Measurements from ENCODE around the gene SPAG17. TPM values are rescaled to one million over a fixed set of nuclear protein-coding genes. Genes with fewer than 3 reads are reported as not detected.

The SPAG17 gene
- total and polyA plus RNA-seq, 2 of the 13 experiments (the other 11 are each of a cell fraction or from before 2014, with no cell fraction given) = not detected

- H3K4me2 ChIP-seq (ENCODE audit: low read depth, low read length) = no peak overlapping the region
- H3K79me2 ChIP-seq (ENCODE audit: insufficient read depth, low read length) = no peaks in the 10 kb centered on the region
- BruUV-seq (replicated peaks) = no TSS peak
- in situ Hi-C loops (cut with HindIII; ENCODE audit: extremely low pct_ligation_motif_present, low pct_unique_long_range_greater_than_20kb) (no loop called here), intact Hi-C loops (cut with micrococcal nuclease; ENCODE audit: unreplicated experiment) (no loop called here)
- H3K9ac ChIP-seq (ENCODE audit: insufficient read depth, low read depth, low read length) = no peak overlapping the region
- ATAC-seq (no peak), DNase-seq (ENCODE audit: low spot score) (no peak), FAIRE-seq (no peak)
- H4K20me1 ChIP-seq (ENCODE audit: insufficient read depth, low read length) = no peaks in the 10 kb centered on the region
- CTCF ChIA-PET (ENCODE audit: low intra/inter-chr PET ratio, low total read pairs) = no interaction called here
- no peaks in the 10 kb centered on the region for H3K27me3 ChIP-seq (ENCODE audit: control insufficient read depth in 1 of 2, insufficient read depth in 2 of 2, low read length in 2 of 2)
- H2AFZ ChIP-seq (ENCODE audit: low read length) = no peak overlapping the region
- WGBS (ENCODE audit: low lambda C conversion rate) = 4% methylated on average over 1 of the region's 1 CpG
- TF ChIP-seq NBN (conservative IDR thresholded peaks at IDR 0.05) (no peak), NAIF1 (CRISPR knock-in tag; IDR thresholded peaks at IDR 0.05; ENCODE audit: borderline replicate concordance) (no peak), YEATS2 (CRISPR knock-in tag; IDR thresholded peaks at IDR 0.05; ENCODE audit: borderline replicate concordance) (no peak), NFYC (CRISPR knock-in tag; IDR thresholded peaks at IDR 0.05) (no peak), ZBTB34 (CRISPR knock-in tag; IDR thresholded peaks at IDR 0.05) (no peak), SMAD9 (CRISPR knock-in tag; IDR thresholded peaks at IDR 0.05) (no peak), MYNN (CRISPR knock-in tag; IDR thresholded peaks at IDR 0.05; ENCODE audit: low read depth) (no peak), TBX2 (CRISPR knock-in tag; IDR thresholded peaks at IDR 0.05; ENCODE audit: borderline replicate concordance) (no peak), AGO1 (IDR thresholded peaks at IDR 0.05; ENCODE audit: low read depth, low read length, poor library complexity, severe bottlenecking) (no peak), ZNF33B (CRISPR knock-in tag; IDR thresholded peaks at IDR 0.05) (no peak), USF2 (IDR thresholded peaks at IDR 0.05; ENCODE audit: low read depth, low read length) (no peak), USF2 (CRISPR knock-in tag; IDR thresholded peaks at IDR 0.05; ENCODE audit: borderline replicate concordance) (no peak), XRCC5 (optimal IDR thresholded peaks at IDR 0.05; ENCODE audit: low read length) (no peak), NCOA2 (CRISPR knock-in tag; IDR thresholded peaks at IDR 0.05) (no peak)
- TF ChIP-seq, protein P1, sequence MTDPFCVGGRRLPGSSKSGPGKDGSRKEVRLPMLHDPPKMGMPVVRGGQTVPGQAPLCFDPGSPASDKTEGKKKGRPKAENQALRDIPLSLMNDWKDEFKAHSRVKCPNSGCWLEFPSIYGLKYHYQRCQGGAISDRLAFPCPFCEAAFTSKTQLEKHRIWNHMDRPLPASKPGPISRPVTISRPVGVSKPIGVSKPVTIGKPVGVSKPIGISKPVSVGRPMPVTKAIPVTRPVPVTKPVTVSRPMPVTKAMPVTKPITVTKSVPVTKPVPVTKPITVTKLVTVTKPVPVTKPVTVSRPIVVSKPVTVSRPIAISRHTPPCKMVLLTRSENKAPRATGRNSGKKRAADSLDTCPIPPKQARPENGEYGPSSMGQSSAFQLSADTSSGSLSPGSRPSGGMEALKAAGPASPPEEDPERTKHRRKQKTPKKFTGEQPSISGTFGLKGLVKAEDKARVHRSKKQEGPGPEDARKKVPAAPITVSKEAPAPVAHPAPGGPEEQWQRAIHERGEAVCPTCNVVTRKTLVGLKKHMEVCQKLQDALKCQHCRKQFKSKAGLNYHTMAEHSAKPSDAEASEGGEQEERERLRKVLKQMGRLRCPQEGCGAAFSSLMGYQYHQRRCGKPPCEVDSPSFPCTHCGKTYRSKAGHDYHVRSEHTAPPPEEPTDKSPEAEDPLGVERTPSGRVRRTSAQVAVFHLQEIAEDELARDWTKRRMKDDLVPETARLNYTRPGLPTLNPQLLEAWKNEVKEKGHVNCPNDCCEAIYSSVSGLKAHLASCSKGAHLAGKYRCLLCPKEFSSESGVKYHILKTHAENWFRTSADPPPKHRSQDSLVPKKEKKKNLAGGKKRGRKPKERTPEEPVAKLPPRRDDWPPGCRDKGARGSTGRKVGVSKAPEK (CRISPR knock-in tag; IDR thresholded peaks at IDR 0.05; ENCODE audit: borderline replicate concordance) = no peak
- no peaks in the 10 kb centered on the region for H3K9me3 ChIP-seq (ENCODE audit: low read length)
- peaks cover 26% of the 10 kb centered on the region for H3K4me1 ChIP-seq (ENCODE audit: insufficient read depth, low read length)
- H3K27ac ChIP-seq (ENCODE audit: extremely low read length, insufficient read depth, low read length) = no peak overlapping the region
- no peak overlapping the region for H3K4me3 ChIP-seq (replicated peaks in 1 of 3; ENCODE audit: insufficient read depth in 1 of 3, low read depth in 2 of 3, low read length in 3 of 3)
- POLR2A ChIA-PET = no interaction called here
- no peaks in the 10 kb centered on the region for H3K36me3 ChIP-seq (replicated peaks in 1 of 2; ENCODE audit: control insufficient read depth in 1 of 2, insufficient read depth in 2 of 2, low read length in 2 of 2)
Observed at GRCh38 chr1:118113261-118113660, 71.8 kb downstream of the SPAG17 start.
